GM12878 (cell line): Measurements from ENCODE around the gene CDK5RAP1. TPM values are rescaled to one million over a fixed set of nuclear protein-coding genes. Genes with fewer than 3 reads are reported as not detected.
A peak's percentile ranks its signal among the peaks of the same experiment; 100 is the strongest.

ENCODE experiments used
- ATAC-seq: fragments of 200-7000 bp; cut with Tn5 transposase; 3 replicates; pipeline ENCODE4 v1.9.1; 2020; ENCODE audit warnings: mild to moderate bottlenecking, moderate library complexity
- BruUV-seq: library from RNA; stranded (reverse); fragments of 400-500 nt; replicated peaks from 2 replicates; lab custom pipeline; 2021; lab: Mats Ljungman, UMichigan
- CTCF ChIA-PET: fragments of 300-600 bp; sonication (Branson Sonifier 250); formaldehyde crosslinking; extraction: SDS; loops from one replicate; lab custom pipeline; 2021; ENCODE audit warnings: inconsistent platforms; lab: Yijun Ruan, JAX
- POLR2A ChIA-PET: fragments of 350-600 bp; formaldehyde crosslinking; extraction: SDS; loops from one replicate; lab custom pipeline; 2021; ENCODE audit warnings: inconsistent platforms; lab: Charles Lee
- RAD21 ChIA-PET: fragments of 300-600 bp; sonication (Branson Sonifier 250); formaldehyde crosslinking; loops from one replicate; lab custom pipeline; 2023; ENCODE audit warnings: antibody characterized with exemption; ENCODE audit not compliant: unreplicated experiment; lab: Charles Lee
- SMC1A ChIA-PET: fragments of 300-600 bp; sonication (Branson Sonifier 250); formaldehyde crosslinking; loops from one replicate; lab custom pipeline; 2023; ENCODE audit not compliant: unreplicated experiment, uncharacterized antibody; lab: Charles Lee
- DNase-seq: peaks from one replicate; pipeline ENCODE4 v3.0.0-alpha.2; 2011; ENCODE audit warnings: low read depth, low spot score
- FAIRE-seq: peaks from 3 replicates; lab custom pipeline; 2011; peaks lifted over from hg19 to GRCh38; lab: Jason Lieb, UNC
- H2AFZ ChIP-seq: 2 replicates; pipeline ENCODE4 v1.6.0; 2011; ENCODE audit warnings: low read depth, low read length, control low read depth; ENCODE audit not compliant: control insufficient read depth
- H3K27ac ChIP-seq: 2 replicates; pipeline ENCODE4 v1.5.1; 2011; ENCODE audit warnings: control low read depth; ENCODE audit not compliant: control insufficient read depth, insufficient read depth
- H3K27me3 ChIP-seq, 2 experiments: replicated peaks in 1 of 2; 2 replicates each; pipeline versions ENCODE4 v1.6.0 to v1.6.1; 2011; ENCODE audit warnings: low read length in 1 of 2; ENCODE audit not compliant: control insufficient read depth in 2 of 2, insufficient read depth in 2 of 2
- H3K36me3 ChIP-seq, 2 experiments: 2 replicates each; pipeline ENCODE4 v1.5.1; 2011; ENCODE audit warnings: low read length in 1 of 2; ENCODE audit not compliant: control insufficient read depth in 2 of 2, insufficient read depth in 2 of 2
- H3K4me1 ChIP-seq: 2 replicates; pipeline ENCODE4 v1.6.1; 2011; ENCODE audit warnings: mild to moderate bottlenecking, low read length, moderate library complexity, mixed read lengths; ENCODE audit not compliant: control insufficient read depth, insufficient read depth
- H3K4me2 ChIP-seq: 2 replicates; pipeline ENCODE4 v1.6.0; 2011; ENCODE audit warnings: control low read depth; ENCODE audit not compliant: control insufficient read depth, insufficient read depth
- H3K4me3 ChIP-seq: fragments of 200-600 bp; sonication (generic); 2 replicates; pipeline ENCODE4 v1.5.1; 2016
- H3K79me2 ChIP-seq: 2 replicates; pipeline ENCODE4 v1.6.0; 2011; ENCODE audit warnings: low read length; ENCODE audit not compliant: control insufficient read depth, insufficient read depth
- H3K9ac ChIP-seq: 2 replicates; pipeline ENCODE4 v1.8.0; 2011; ENCODE audit warnings: low read length, control low read depth, mixed read lengths; ENCODE audit not compliant: control insufficient read depth, insufficient read depth
- H3K9me3 ChIP-seq: replicated peaks from 3 replicates; pipeline ENCODE4 v1.5.1; 2011; ENCODE audit warnings: mild to moderate bottlenecking, low read length; ENCODE audit not compliant: control insufficient read depth, insufficient read depth
- H4K20me1 ChIP-seq: 2 replicates; pipeline ENCODE4 v1.6.0; 2011; ENCODE audit not compliant: control insufficient read depth, insufficient read depth
- E2F8 ChIP-seq: fragments of 450-650 bp; IDR thresholded peaks from 2 replicates; pipeline ENCODE4 v1.6.1; 2018; ENCODE audit warnings: mild to moderate bottlenecking, low read depth, moderate library complexity; ENCODE audit not compliant: partially characterized antibody
- IKZF2 ChIP-seq, 2 experiments: fragments of 450-650 bp; IDR thresholded peaks; 2 replicates each; pipeline ENCODE4 v1.6.1; 2017; ENCODE audit warnings: mild to moderate bottlenecking in 2 of 2, moderate library complexity in 2 of 2
- MEF2B ChIP-seq: fragments of 450-650 bp; IDR thresholded peaks from 2 replicates; pipeline ENCODE4 v1.6.1; 2018; ENCODE audit warnings: mild to moderate bottlenecking, moderate library complexity; ENCODE audit not compliant: partially characterized antibody, poor library complexity, severe bottlenecking
- MLLT1 ChIP-seq: fragments of 450-650 bp; IDR thresholded peaks from 2 replicates; pipeline ENCODE4 v1.6.1; 2016; ENCODE audit warnings: mild to moderate bottlenecking
- RUNX3 ChIP-seq: IDR thresholded peaks from 2 replicates; pipeline ENCODE4 v1.6.1; 2012; ENCODE audit warnings: low read length, inconsistent platforms
- SMC3 ChIP-seq: IDR thresholded peaks from 2 replicates; pipeline ENCODE4 v1.6.1; 2011; ENCODE audit warnings: low read length, improper control_type of control experiment, borderline replicate concordance
- TBL1XR1 ChIP-seq: IDR thresholded peaks from 2 replicates; pipeline ENCODE4 v1.6.1; 2012; ENCODE audit warnings: low read depth, low read length, improper control_type of control experiment
- WGBS: methylation state at CpG from one replicate; pipeline ENCODE4 v1.1.6; 2016; ENCODE audit warnings: low lambda C conversion rate; ENCODE audit not compliant: insufficient replicate concordance, insufficient coverage; ENCODE audit errors: missing lambda C conversion rate; 5-methylcytosine and 5-hydroxymethylcytosine counted together
- in situ Hi-C: fragments of 300-500 bp; cut with MboI; formaldehyde crosslinking; loops from 9 replicates; pipeline ENCODE4 v1.14.3; 2018; ENCODE audit warnings: mixed read lengths
- intact Hi-C: fragments of 100-400 bp; cut with micrococcal nuclease; formaldehyde crosslinking; loops from one replicate; pipeline ENCODE4 v1.14.2; 2022; ENCODE audit not compliant: unreplicated experiment
- polyA plus RNA-seq, 11 experiments: library from polyadenylated mRNA; depleted of rRNA in 4 of 11; unstranded in 6 of 11; stranded (reverse) in 5 of 11; fragments of >200 nt; fragmentation: Nextera tagmentation in 4 of 11; fragmentation: Illumina TruSeq in 1 of 11; extraction: Ambion mirVana in 4 of 11; extraction: Trizol in 1 of 11; gene quantifications; 1 replicate in 1 of 11; 2 replicates in 10 of 11; pipeline versions ENCODE4 v1.2.1 to v1.2.3, GENCODE V29; 2011 to 2016; ENCODE audit warnings: inconsistent platforms in 2 of 11, missing spikeins in 2 of 11, low read depth in 1 of 11
- total RNA-seq, 4 experiments: library from RNA; depleted of rRNA in 3 of 4; stranded (reverse); fragments of >200 nt in 3 of 4; fragmentation: Illumina TruSeq in 1 of 4; extraction: Trizol in 1 of 4; gene quantifications; 2 replicates each; pipeline versions ENCODE4 v1.2.1 to v1.2.3, GENCODE V29; 2013 to 2021

The CDK5RAP1 gene
- total and polyA plus RNA-seq, 10 of the 15 experiments (the other 5 are each of a cell fraction or from before 2014, with no cell fraction given), result 30.4 to 67.6 (median 38.8) TPM

GRCh38 chr20:33338467-33339258 lies 62.7 kb downstream of the CDK5RAP1 start (continued):
- TF ChIP-seq E2F8 (no peak), MLLT1 (no peak)

- SMC1A ChIA-PET, result no interaction called here
- no peaks in the 10 kb centered on the region for H3K79me2 ChIP-seq
- H3K4me1 ChIP-seq, result peaks cover 15% of the 10 kb centered on the region
- peak overlapping the region; percentile 42 for H3K4me2 ChIP-seq
- POLR2A ChIA-PET, result no interaction called here
- peak; percentile 71 for ATAC-seq
- no TSS peak for BruUV-seq
- no peak overlapping the region for H3K4me3 ChIP-seq
- peak; percentile 56 for TF ChIP-seq MEF2B
- TF ChIP-seq SMC3, result no peak
- peak; percentile 72 for TF ChIP-seq RUNX3
- TF ChIP-seq IKZF2 (IDR thresholded peaks at IDR 0.05), result 0 out of 4 replicates have a peak, but pooled peaks of 1 of the 2 experiments have one; percentile 17
- TF ChIP-seq TBL1XR1, result no peak
- H3K27me3 ChIP-seq, result no peaks in the 10 kb centered on the region
- CTCF ChIA-PET, result interaction anchor here (0.6 kb wide), 1 partner anchor 20 kb away, joined by 3 read pairs; no protein-coding TSS in a partner anchor
- peak; percentile 97 for FAIRE-seq
- H2AFZ ChIP-seq, result peak overlapping the region; percentile 25
- in situ Hi-C loops (no loop called here), intact Hi-C loops (no loop called here)
- H3K9me3 ChIP-seq, result no peaks in the 10 kb centered on the region
- no peaks in the 10 kb centered on the region for H4K20me1 ChIP-seq
- no peak overlapping the region for H3K9ac ChIP-seq
- H3K36me3 ChIP-seq, result no peaks in the 10 kb centered on the region
- 3% methylated on average over 6 of the region's 6 CpGs for WGBS
- RAD21 ChIA-PET, result no interaction called here
- H3K27ac ChIP-seq, result no peak overlapping the region
- peak; percentile 50 for DNase-seq
Observed at GRCh38 chr20:33337531-33338165, 63.7 kb downstream of the CDK5RAP1 start.
